ENCODE measurements around the gene ICE1. TPM values are rescaled to one million over a fixed set of nuclear protein-coding genes. Genes with fewer than 3 reads are reported as not detected.
"Not testable (repeated sequence)": the region's sequence is repeated elsewhere in the genome, so short reads cannot be mapped to it uniquely, and the experiment has no call there.

The ICE1 gene
- total RNA-seq, 2 experiments from 2014 or later = 37.6 to 39.1 TPM

- Mint-ChIP-seq H3K4me3 (no peak overlapping the region), H3K27ac (no peak overlapping the region), H3K36me3 (ENCODE audit: low read depth) (peaks cover 34% of the 10 kb centered on the region), H3K9me3 (no peaks in the 10 kb centered on the region), H3K27me3 (peaks cover 5% of the 10 kb centered on the region), H3K4me1 (ENCODE audit: low read depth) (peaks cover 16% of the 10 kb centered on the region)
- CTCF ChIA-PET = no interaction called here
- DNase-seq = no peak
- peaks cover 0 to 3% of the 10 kb centered on the region in 2 experiments for H3K9me3 ChIP-seq (ENCODE audit: control insufficient read depth in 1 of 2, insufficient read depth in 1 of 2, low read length in 2 of 2)
- no peak for ATAC-seq (ENCODE audit: poor library complexity)
- POLR2A ChIA-PET = no interaction called here
- peaks cover 13% of the 10 kb centered on the region for H3K36me3 ChIP-seq (ENCODE audit: insufficient read depth, low read length)
- peaks cover 17% of the 10 kb centered on the region for H3K4me1 ChIP-seq (ENCODE audit: insufficient read depth, low read length)
- intact Hi-C loops (cut with DNase I, micrococcal nuclease) = loop anchor here (2.0 to 10.0 kb wide), 6 partner anchors 69 to 1224 kb away; partner anchors contain the start of genes ICE1 (in 1 of the 2), MED10 (in 1 of the 2), NSUN2 (in 1 of the 2) and SRD5A1 (in 1 of the 2)
- no peak overlapping the region for H3K4me3 ChIP-seq (ENCODE audit: low read length)
- no peak overlapping the region for H3K27ac ChIP-seq (ENCODE audit: low read depth in 1 of 2, low read length in 2 of 2)
- no peak for TF ChIP-seq CTCF (IDR thresholded peaks at IDR 0.05)
- no peaks in the 10 kb centered on the region for H3K27me3 ChIP-seq (ENCODE audit: control insufficient read depth in 1 of 2, insufficient read depth in 2 of 2, low read length in 2 of 2)
These were observed 68.4 kb downstream of the ICE1 start for GRCh38 chr5:5490774-5491347.

DNA sequence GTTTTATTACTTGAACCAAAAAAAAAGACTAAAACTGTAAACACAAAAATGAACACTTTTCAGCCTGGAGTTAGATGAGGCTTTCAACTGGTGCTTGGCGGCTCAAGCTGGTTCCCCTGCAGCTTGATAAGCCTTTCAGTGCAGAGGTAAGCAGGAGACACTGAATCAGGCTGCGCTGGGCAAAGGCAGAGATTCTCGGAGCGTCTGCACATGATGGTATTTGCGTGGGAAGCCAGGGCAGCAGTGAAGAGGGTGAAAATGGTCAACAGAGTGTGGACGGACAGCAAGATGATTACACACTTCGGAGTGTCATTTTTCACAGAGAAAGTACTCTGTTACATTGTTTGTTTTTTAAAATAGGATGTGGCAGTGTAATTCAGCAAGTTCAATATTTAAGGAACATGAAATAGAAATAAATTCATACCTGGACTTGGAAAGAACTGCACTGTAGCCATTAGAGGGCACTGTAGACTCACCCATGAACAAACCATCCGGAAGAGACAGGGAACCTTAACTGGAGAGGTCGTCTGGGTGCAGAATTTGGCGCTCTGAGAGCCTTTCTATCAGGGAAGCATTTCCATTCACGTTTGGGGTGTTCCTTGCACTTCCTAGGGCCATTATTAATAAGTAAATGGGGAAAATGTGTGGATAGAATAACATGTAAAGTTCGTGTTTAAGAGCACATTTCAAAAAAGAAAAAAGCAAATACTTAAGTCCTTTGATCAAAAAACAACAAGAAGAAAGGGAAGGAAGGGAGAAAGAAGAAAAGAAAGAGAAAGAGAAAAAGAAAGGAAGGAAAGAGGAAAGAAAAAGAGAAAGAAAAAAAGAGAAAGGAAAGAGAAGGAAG, 69.8 kb downstream of the ICE1 start:
- TF ChIP-seq CTCF (IDR thresholded peaks at IDR 0.05) = peak; percentile 64
- Histone ChIP-seq H3K4me3 (ENCODE audit: low read length) (no peak overlapping the region), H3K4me1 (ENCODE audit: insufficient read depth, low read length) (peaks cover 21% of the 10 kb centered on the region), H3K36me3 (ENCODE audit: insufficient read depth, low read length) (peaks cover 11% of the 10 kb centered on the region), H3K27me3 (ENCODE audit: control insufficient read depth in 1 of 2, insufficient read depth in 2 of 2, low read length in 2 of 2) (no peaks in the 10 kb centered on the region), H3K9me3 (ENCODE audit: control insufficient read depth in 1 of 2, insufficient read depth in 1 of 2, low read length in 2 of 2) (peaks cover 0 to 3% of the 10 kb centered on the region in 2 experiments), H3K27ac (ENCODE audit: low read depth in 1 of 2, low read length in 2 of 2) (no peak overlapping the region)
- Mint-ChIP-seq H3K36me3 (ENCODE audit: low read depth) (peaks cover 22% of the 10 kb centered on the region), H3K9me3 (no peaks in the 10 kb centered on the region), H3K4me3 (peak overlapping the region; percentile 69), H3K27ac (no peak overlapping the region), H3K4me1 (ENCODE audit: low read depth) (peaks cover 18% of the 10 kb centered on the region), H3K27me3 (peaks cover 16% of the 10 kb centered on the region)
- peak; percentile 41 for ATAC-seq (ENCODE audit: poor library complexity)
- intact Hi-C loops (cut with DNase I, micrococcal nuclease) = loop anchor here (1.0 to 10.0 kb wide), 6 partner anchors 70 to 1253 kb away; partner anchors contain the start of genes ICE1 (in 1 of the 2), MED10 (in 1 of the 2), NSUN2 (in 1 of the 2) and SRD5A1 (in 1 of the 2)
- DNase-seq = peak in 10 of 14 experiments; percentile 8 to 81 (median 28)
- POLR2A ChIA-PET = no interaction called here
- CTCF ChIA-PET = no interaction called here

- H3K4me3 Mint-ChIP-seq; ATAC-seq (ENCODE audit: poor library complexity); H3K27me3 ChIP-seq (ENCODE audit: control insufficient read depth in 1 of 2, insufficient read depth in 2 of 2, low read length in 2 of 2); H3K27ac ChIP-seq (ENCODE audit: low read depth in 1 of 2, low read length in 2 of 2); H3K27ac Mint-ChIP-seq; POLR2A ChIA-PET; DNase-seq; H3K9me3 ChIP-seq (ENCODE audit: control insufficient read depth in 1 of 2, insufficient read depth in 1 of 2, low read length in 2 of 2); CTCF ChIA-PET; H3K4me3 ChIP-seq (ENCODE audit: low read length); H3K9me3 Mint-ChIP-seq: not testable (repeated sequence)
- H3K36me3 Mint-ChIP-seq (ENCODE audit: low read depth) = peaks cover 17% of the 10 kb centered on the region
- peaks cover 18% of the 10 kb centered on the region for H3K4me1 Mint-ChIP-seq (ENCODE audit: low read depth)
- intact Hi-C loops (cut with DNase I, micrococcal nuclease) = loop anchor here (1.0 to 10.0 kb wide), 6 partner anchors 71 to 1252 kb away; partner anchors contain the start of genes ICE1 (in 1 of the 2), MED10 (in 1 of the 2), NSUN2 (in 1 of the 2) and SRD5A1 (in 1 of the 2)
- Histone ChIP-seq H3K36me3 (ENCODE audit: insufficient read depth, low read length) (peaks cover 11% of the 10 kb centered on the region), H3K4me1 (ENCODE audit: insufficient read depth, low read length) (peaks cover 22% of the 10 kb centered on the region)
- peaks cover 19% of the 10 kb centered on the region for H3K27me3 Mint-ChIP-seq
These were observed 70.4 kb downstream of the ICE1 start for GRCh38 chr5:5492934-5493271.

All from CD4-positive, alpha-beta T cell (primary cell).